Mesothelial cell of epicardium (in vitro differentiated cells): ENCODE results near the gene CDH23. TPM values are rescaled to one million over a fixed set of nuclear protein-coding genes. Genes with fewer than 3 reads are reported as not detected.

Experiments
- DNase-seq, 2 experiments: peaks; one replicate each; pipeline ENCODE4 v3.0.0; 2021; ENCODE audit warnings: low spot score in 2 of 2; ENCODE audit not compliant: unreplicated experiment in 2 of 2
- H3K27ac Mint-ChIP-seq: 2 replicates; pipeline ENCODE4 v1.8.0; 2021; ENCODE audit warnings: mixed read lengths
- H3K27me3 Mint-ChIP-seq: 2 replicates; pipeline ENCODE4 v1.8.0; 2021; ENCODE audit warnings: low read depth, mixed read lengths
- H3K36me3 Mint-ChIP-seq: 2 replicates; pipeline ENCODE4 v1.8.0; 2021; ENCODE audit warnings: mixed read lengths
- H3K4me1 Mint-ChIP-seq: 2 replicates; pipeline ENCODE4 v1.8.0; 2021; ENCODE audit warnings: mixed read lengths
- H3K4me3 Mint-ChIP-seq: 2 replicates; pipeline ENCODE4 v1.8.0; 2021; ENCODE audit warnings: mild to moderate bottlenecking, moderate library complexity, mixed read lengths
- H3K9me3 Mint-ChIP-seq: 2 replicates; pipeline ENCODE4 v1.8.0; 2021; ENCODE audit warnings: mixed read lengths
- CTCF ChIP-seq: fragments of 200-600 bp; sonication (generic); IDR thresholded peaks from one replicate; pipeline ENCODE4 v1.5.0; 2021; ENCODE audit warnings: antibody characterized with exemption; ENCODE audit not compliant: unreplicated experiment
- total RNA-seq: library from RNA; stranded (reverse); gene quantifications from 3 replicates; pipeline ENCODE4 v1.2.1, GENCODE V29; 2021

The CDH23 gene
- total RNA-seq, 1 donor from 2014 or later = 2.5 TPM

GRCh38 chr10:71777213-71777985 is 380.7 kb downstream of the CDH23 start:
- no peak for DNase-seq
- H3K27ac Mint-ChIP-seq = no peak overlapping the region

DNA sequence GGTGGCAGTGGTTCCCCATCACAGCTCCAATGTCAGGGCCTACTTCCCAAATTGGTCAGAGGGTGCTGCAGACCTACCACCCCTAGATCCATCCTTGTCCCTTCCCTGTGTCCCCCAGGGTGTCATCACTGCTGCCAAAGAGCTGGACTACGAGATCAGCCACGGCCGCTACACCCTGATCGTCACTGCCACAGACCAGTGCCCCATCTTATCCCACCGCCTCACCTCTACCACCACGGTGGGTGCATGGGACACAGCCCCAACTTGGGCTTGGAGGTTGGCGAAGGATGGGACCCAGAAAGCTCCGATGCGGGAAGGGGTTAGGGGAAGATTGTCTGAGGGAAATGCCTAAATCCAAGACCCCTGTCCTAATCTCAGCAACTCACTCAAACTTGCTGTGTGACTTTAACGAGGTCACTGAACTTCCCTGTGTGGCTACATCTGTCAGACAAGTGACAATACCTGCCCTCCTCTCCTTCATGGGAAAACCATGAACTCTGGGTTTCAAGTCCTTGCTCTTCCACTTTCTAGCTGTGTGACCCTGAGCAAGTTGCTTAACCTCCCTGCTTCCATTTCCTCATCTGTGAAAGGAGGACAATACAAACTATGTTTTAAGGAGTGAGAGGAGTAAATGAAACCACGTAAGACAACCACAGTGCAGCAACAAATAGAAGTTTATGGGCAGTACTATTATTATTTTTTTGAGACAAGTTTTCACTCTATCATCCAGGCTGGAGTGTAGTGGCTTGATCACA is 381.5 kb downstream of the CDH23 start:
- Mint-ChIP-seq H3K27ac (no peak overlapping the region), H3K9me3 (peaks cover 3% of the 10 kb centered on the region), H3K4me3 (no peak overlapping the region), H3K36me3 (no peaks in the 10 kb centered on the region), H3K4me1 (peaks cover 16% of the 10 kb centered on the region), H3K27me3 (no peaks in the 10 kb centered on the region)
- DNase-seq = no peak
- no peak for TF ChIP-seq CTCF

More at GRCh38 chr10:71777213-71777985, 380.7 kb downstream of the CDH23 start:
- H3K4me3 Mint-ChIP-seq = no peak overlapping the region
- H3K27me3 Mint-ChIP-seq = no peaks in the 10 kb centered on the region
- peaks cover 8% of the 10 kb centered on the region for H3K4me1 Mint-ChIP-seq
- no peak for TF ChIP-seq CTCF
- H3K36me3 Mint-ChIP-seq = no peaks in the 10 kb centered on the region
- H3K9me3 Mint-ChIP-seq = peaks cover 3% of the 10 kb centered on the region

DNA sequence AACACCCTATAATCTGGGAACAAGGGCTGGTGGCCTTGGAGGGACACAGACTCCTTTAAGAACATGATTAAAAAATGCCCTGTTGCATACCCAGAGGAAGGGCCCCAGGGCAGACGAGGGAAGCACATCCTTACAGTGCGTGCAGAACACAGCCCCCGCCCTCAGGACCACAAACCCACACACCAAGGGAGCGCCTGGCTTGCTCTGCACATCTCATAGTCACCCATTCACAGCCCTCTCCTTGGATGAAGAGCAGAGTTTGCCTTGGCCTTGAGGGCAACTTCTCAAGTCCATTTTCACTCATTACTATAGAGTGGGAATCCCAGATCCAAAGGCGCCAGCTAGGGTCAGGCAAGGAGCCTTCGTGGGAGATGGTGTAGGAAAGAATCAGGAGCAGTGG is 382.9 kb downstream of the CDH23 start:
- peaks cover 3% of the 10 kb centered on the region for H3K27me3 Mint-ChIP-seq

GRCh38 chr10:71780156-71780555 is 383.4 kb downstream of the CDH23 start:
- no peak for DNase-seq
- Mint-ChIP-seq H3K27ac (no peak overlapping the region), H3K36me3 (no peaks in the 10 kb centered on the region), H3K9me3 (peaks cover 3% of the 10 kb centered on the region), H3K4me3 (no peak overlapping the region), H3K4me1 (peaks cover 7% of the 10 kb centered on the region), H3K27me3 (peaks cover 3% of the 10 kb centered on the region)
- no peak for TF ChIP-seq CTCF

More for the DNA sequence above, 382.9 kb downstream of the CDH23 start:
- no peak overlapping the region for H3K27ac Mint-ChIP-seq
- H3K9me3 Mint-ChIP-seq = peaks cover 3% of the 10 kb centered on the region
- DNase-seq = no peak
- H3K4me3 Mint-ChIP-seq = no peak overlapping the region
- H3K4me1 Mint-ChIP-seq = peaks cover 7% of the 10 kb centered on the region
- no peaks in the 10 kb centered on the region for H3K36me3 Mint-ChIP-seq
- TF ChIP-seq CTCF = no peak

GRCh38 chr10:71780719-71781118 is 384.0 kb downstream of the CDH23 start:
- no peak for TF ChIP-seq CTCF

More at GRCh38 chr10:71780719-71781118, 384.0 kb downstream of the CDH23 start:
- Mint-ChIP-seq H3K9me3 (peaks cover 3% of the 10 kb centered on the region), H3K36me3 (no peaks in the 10 kb centered on the region), H3K4me1 (peaks cover 7% of the 10 kb centered on the region), H3K4me3 (no peak overlapping the region), H3K27me3 (peaks cover 3% of the 10 kb centered on the region), H3K27ac (no peak overlapping the region)
- DNase-seq = no peak
